NCI-H2196 treated with DMSO at 0.1 percent for 48 hours (cell line): Measurements from ENCODE around the gene CREB3.

ENCODE experiments used
- DNase-seq: peaks from one replicate; lab custom pipeline; 2025; ENCODE audit not compliant: unreplicated experiment; lab: John Stamatoyannopoulos, UW

The CREB3 gene

DNA sequence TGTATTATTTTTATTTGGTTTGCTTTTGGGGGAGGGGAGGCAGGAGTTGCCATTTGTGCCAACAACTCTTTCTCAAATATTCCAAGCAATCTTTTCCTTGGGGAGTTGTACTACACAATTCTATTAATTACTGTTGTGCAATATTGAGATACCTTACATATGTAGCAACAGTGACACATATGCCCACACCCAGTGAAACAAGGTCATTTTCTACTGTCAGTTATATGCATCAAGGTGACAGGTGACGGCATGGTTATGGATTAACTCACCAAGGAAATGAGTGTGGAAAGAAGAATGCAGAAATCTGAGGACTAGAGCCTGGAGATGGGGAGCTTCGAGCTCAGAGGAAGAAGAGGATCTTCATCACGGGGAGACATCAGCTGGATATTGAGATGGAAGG is 39.5 kb downstream of the CREB3 start:
- no peak for DNase-seq

DNA sequence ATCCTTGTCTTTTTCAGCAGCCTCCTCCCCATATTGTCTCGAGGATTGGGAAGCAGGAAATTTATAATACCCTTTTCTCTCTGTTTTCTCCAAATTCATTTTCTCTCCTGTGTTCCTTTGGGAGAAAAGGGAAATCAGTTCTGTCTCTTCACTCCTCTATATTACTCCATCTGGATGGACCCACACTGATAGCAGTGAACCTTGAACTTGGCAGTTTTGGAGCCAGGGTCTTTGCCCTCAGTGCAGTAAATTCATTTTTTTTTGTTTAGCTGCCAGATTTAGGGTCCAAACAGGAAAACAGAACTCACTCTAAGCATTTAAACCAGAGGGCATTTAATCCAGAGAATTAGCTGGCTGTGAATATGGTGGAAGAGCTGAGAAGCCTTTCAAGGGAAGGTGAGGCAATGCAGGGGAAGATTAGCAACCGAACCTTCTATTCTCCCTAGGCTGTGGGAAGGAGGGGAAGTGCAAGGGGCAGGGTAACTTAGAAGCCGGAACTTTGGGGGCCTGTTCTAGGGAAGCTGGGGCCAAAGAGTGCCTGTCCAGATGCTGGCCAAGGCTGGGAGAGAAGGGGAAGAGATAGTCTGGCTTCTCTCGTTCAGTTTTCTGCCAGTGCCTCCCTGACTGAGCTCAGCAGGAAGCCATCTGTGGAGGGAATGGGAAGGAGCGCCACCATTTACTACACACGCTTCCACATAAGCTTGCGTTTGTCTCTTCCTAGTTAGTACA is 42.6 kb downstream of the CREB3 start:
- DNase-seq = no peak

DNA sequence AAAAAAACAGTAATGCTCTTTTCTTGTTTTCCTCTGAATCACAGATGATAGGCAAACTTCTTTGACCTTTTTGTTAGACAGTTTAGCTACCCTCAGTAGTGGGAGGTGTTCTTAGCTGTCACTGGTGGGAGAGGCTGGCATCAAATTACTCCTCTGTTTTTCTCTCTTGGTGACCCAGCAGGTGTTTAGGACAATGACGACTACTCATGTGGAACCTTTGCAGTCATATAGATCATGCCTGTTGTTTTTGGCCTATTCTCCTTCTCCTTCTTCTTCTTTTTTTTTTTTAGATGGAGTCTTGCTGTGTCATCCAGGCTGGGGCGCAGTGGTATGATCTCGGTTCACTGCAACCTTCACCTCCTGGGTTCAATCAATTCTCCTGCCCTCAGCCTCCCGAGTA is 43.6 kb downstream of the CREB3 start:
- DNase-seq = peak; percentile 50

DNA sequence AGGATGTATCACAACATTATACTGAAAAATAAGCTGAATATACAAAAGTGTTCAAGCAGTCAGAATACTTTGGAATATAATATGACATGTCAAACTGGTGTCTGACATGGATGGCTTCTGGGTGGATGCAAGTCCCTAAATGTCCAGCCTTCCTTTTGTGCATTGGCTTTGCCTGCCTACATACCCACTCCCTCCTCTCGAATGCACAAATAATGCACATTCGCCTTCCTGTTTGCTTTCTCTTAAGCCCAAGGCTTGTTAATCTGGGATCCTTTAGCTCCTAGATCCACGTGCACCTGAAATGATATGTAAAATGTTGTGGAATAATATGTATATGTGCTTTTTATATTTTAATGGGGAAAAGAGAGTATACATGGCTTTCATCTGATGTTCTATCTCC is 46.0 kb downstream of the CREB3 start:
- no peak for DNase-seq

DNA sequence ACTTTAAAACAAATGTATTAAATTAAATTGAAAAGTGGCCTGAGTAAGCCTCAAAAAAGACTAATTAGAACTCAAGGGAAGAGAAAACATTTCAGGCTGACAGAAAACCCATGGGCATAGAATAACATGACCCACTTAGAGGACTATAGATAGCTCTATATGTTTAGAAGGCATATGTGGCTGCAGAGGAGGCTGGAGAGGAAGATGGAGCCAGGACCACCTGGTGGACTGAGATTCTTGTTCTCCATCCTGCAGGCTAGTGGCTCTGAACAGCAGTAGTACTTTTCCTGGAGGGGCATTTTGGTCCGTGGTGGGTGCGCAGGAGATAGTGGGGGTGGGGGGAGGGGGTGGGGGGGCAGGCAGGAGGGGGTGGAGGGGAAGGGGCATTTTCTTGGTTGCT is 48.6 kb downstream of the CREB3 start:
- DNase-seq = no peak

DNA sequence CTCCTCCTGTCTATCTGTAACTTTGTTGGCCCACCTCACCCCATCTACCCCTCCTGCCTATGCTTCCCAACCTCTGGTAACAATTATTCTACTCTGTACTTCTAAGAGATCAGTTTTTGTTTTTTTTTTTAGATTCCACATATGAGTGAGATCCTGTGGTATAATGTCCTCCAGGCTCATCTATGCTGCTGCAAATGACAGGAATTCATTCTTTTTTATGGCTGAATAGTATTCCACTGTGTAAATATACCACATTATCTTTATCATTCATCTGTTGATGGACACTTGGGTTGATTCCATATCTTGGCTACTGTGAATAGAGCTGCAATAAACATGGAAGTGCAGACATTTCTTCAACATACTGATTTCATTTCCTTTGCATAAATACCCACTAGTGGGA is 51.0 kb downstream of the CREB3 start:
- DNase-seq = no peak
